IMR-90 (cell line): ENCODE results near the gene CEP85. TPM values are rescaled to one million over a fixed set of nuclear protein-coding genes. Genes with fewer than 3 reads are reported as not detected.

Experiments
- BHLHE40 ChIP-seq: fragments of 150-350 bp; IDR thresholded peaks from 2 replicates; pipeline ENCODE4 v1.6.1; 2016; ENCODE audit warnings: mild to moderate bottlenecking, low read depth, low read length
- CTCF ChIP-seq: conservative IDR thresholded peaks from 2 replicates; pipeline ENCODE4 v1.5.1; 2012; ENCODE audit warnings: mild to moderate bottlenecking, low read depth, low read length, improper control_type of control experiment
- MAFK ChIP-seq: IDR thresholded peaks from 2 replicates; pipeline ENCODE4 v1.6.1; 2012; ENCODE audit warnings: low read depth, low read length, improper control_type of control experiment
- MAZ ChIP-seq: IDR thresholded peaks from 2 replicates; pipeline ENCODE4 v1.6.1; 2012; ENCODE audit warnings: low read depth, mild to moderate bottlenecking, low read length, improper control_type of control experiment, moderate library complexity, borderline replicate concordance
- MXI1 ChIP-seq: IDR thresholded peaks from 2 replicates; pipeline ENCODE4 v1.6.1; 2012; ENCODE audit warnings: low read depth, mild to moderate bottlenecking, low read length, moderate library complexity, borderline replicate concordance
- RAD21 ChIP-seq: IDR thresholded peaks from 2 replicates; pipeline ENCODE4 v1.6.1; 2012; ENCODE audit warnings: low read length, improper control_type of control experiment
- polyA plus RNA-seq, 3 experiments: library from polyadenylated mRNA; depleted of rRNA; stranded (reverse); fragments of >200 nt; gene quantifications; 2 replicates each; pipeline ENCODE4 v1.2.3, GENCODE V29; 2012; ENCODE audit warnings: low replicate concordance in 1 of 3
- total RNA-seq: library from RNA; depleted of rRNA; stranded (reverse); fragments of >200 nt; gene quantifications from 2 replicates; pipeline ENCODE4 v1.2.3, GENCODE V29; 2012

CEP85 gene
- total and polyA plus RNA-seq, 2 of the 4 experiments (the other 2 are of a cell fraction): 11.5 to 11.8 TPM

GRCh38 chr1:26285366-26286063 lies 51.5 kb downstream of the CEP85 start (continued):
- TF ChIP-seq CTCF (peak; percentile 28), MAFK (no peak), BHLHE40 (no peak), RAD21 (no peak), MXI1 (no peak), MAZ (no peak)
